Measurements from ENCODE around the gene ZC3H18. TPM values are rescaled to one million over a fixed set of nuclear protein-coding genes. Genes with fewer than 3 reads are reported as not detected.
"Not testable (repeated sequence)": the region's sequence is repeated elsewhere in the genome, so short reads cannot be mapped to it uniquely, and the experiment has no call there.

Gene ZC3H18
- polyA plus RNA-seq, 1 donor from 2014 or later: 12.8 TPM

DNA sequence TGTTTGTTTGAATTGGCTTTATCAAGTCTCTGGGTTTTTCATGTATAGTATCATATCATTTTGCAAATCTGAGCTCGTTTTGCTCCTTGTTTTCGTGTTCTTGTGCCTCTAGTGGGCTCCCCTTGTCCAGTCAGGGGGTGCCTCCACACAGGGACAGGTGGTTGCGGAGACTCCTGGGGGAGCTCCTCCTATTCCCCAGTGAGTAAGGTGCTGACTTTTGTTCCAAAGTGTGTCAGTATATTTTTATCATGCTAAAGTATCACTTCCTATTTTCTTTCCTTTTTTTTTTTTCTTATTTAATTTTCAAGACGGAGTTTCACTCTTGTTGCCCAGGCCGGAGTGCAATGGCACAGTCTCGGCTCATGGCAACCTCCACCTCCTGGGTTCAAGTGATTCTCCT, 37.9 kb downstream of the ZC3H18 start:
- Histone ChIP-seq H4K20me1 (ENCODE audit: insufficient read depth) (no peaks in the 10 kb centered on the region), H3K9me3 (ENCODE audit: low read length) (no peaks in the 10 kb centered on the region), H2AFZ (ENCODE audit: low read depth, low read length) (no peak overlapping the region), H3K9me2 (ENCODE audit: insufficient read depth, low read length) (no peaks in the 10 kb centered on the region), H3F3A (ENCODE audit: insufficient read depth, low read length, poor library complexity, severe bottlenecking) (no peaks in the 10 kb centered on the region), H3K4me3 (ENCODE audit: low read length) (no peak overlapping the region), H3K4me2 (ENCODE audit: low read length) (no peak overlapping the region), H3K27me3 (ENCODE audit: insufficient read depth, low read depth, low read length) (no peaks in the 10 kb centered on the region), H3K36me3 (ENCODE audit: insufficient read depth, low read length) (no peaks in the 10 kb centered on the region), H3K9ac (ENCODE audit: low read length) (no peak overlapping the region), H3K79me2 (replicated peaks; ENCODE audit: insufficient read depth, low read length) (no peaks in the 10 kb centered on the region), H3K27ac (ENCODE audit: low read length) (no peak overlapping the region)
- TF ChIP-seq EP300 (conservative IDR thresholded peaks at IDR 0.05; ENCODE audit: poor library complexity, severe bottlenecking): no peak
- no peak for TF ChIP-seq TAF1 (IDR thresholded peaks at IDR 0.05; ENCODE audit: low read depth)
- TF ChIP-seq POLR2AphosphoS5 (IDR thresholded peaks at IDR 0.05): no peak
- TF ChIP-seq, protein P1, sequence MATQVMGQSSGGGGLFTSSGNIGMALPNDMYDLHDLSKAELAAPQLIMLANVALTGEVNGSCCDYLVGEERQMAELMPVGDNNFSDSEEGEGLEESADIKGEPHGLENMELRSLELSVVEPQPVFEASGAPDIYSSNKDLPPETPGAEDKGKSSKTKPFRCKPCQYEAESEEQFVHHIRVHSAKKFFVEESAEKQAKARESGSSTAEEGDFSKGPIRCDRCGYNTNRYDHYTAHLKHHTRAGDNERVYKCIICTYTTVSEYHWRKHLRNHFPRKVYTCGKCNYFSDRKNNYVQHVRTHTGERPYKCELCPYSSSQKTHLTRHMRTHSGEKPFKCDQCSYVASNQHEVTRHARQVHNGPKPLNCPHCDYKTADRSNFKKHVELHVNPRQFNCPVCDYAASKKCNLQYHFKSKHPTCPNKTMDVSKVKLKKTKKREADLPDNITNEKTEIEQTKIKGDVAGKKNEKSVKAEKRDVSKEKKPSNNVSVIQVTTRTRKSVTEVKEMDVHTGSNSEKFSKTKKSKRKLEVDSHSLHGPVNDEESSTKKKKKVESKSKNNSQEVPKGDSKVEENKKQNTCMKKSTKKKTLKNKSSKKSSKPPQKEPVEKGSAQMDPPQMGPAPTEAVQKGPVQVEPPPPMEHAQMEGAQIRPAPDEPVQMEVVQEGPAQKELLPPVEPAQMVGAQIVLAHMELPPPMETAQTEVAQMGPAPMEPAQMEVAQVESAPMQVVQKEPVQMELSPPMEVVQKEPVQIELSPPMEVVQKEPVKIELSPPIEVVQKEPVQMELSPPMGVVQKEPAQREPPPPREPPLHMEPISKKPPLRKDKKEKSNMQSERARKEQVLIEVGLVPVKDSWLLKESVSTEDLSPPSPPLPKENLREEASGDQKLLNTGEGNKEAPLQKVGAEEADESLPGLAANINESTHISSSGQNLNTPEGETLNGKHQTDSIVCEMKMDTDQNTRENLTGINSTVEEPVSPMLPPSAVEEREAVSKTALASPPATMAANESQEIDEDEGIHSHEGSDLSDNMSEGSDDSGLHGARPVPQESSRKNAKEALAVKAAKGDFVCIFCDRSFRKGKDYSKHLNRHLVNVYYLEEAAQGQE (IDR thresholded peaks at IDR 0.05; ENCODE audit: borderline replicate concordance): no peak
- no peak for TF ChIP-seq SMC3 (conservative IDR thresholded peaks at IDR 0.05; ENCODE audit: poor library complexity)
- TF ChIP-seq, protein P2, sequence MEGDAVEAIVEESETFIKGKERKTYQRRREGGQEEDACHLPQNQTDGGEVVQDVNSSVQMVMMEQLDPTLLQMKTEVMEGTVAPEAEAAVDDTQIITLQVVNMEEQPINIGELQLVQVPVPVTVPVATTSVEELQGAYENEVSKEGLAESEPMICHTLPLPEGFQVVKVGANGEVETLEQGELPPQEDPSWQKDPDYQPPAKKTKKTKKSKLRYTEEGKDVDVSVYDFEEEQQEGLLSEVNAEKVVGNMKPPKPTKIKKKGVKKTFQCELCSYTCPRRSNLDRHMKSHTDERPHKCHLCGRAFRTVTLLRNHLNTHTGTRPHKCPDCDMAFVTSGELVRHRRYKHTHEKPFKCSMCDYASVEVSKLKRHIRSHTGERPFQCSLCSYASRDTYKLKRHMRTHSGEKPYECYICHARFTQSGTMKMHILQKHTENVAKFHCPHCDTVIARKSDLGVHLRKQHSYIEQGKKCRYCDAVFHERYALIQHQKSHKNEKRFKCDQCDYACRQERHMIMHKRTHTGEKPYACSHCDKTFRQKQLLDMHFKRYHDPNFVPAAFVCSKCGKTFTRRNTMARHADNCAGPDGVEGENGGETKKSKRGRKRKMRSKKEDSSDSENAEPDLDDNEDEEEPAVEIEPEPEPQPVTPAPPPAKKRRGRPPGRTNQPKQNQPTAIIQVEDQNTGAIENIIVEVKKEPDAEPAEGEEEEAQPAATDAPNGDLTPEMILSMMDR (IDR thresholded peaks at IDR 0.05; ENCODE audit: poor library complexity, severe bottlenecking): no peak
- no peak for TF ChIP-seq RAD21 (conservative IDR thresholded peaks at IDR 0.05)
- TF ChIP-seq MXI1 (conservative IDR thresholded peaks at IDR 0.05; ENCODE audit: poor library complexity, severe bottlenecking): no peak
- no peak for TF ChIP-seq EZH2 (IDR thresholded peaks at IDR 0.05; ENCODE audit: borderline replicate concordance, insufficient read depth, low read length, poor library complexity, severe bottlenecking)

- not testable (repeated sequence) for H4K20me1 ChIP-seq (ENCODE audit: insufficient read depth); H3K27me3 ChIP-seq (ENCODE audit: insufficient read depth, low read depth, low read length); H3K9me2 ChIP-seq (ENCODE audit: insufficient read depth, low read length); H3K4me3 ChIP-seq (ENCODE audit: low read length); H3F3A ChIP-seq (ENCODE audit: insufficient read depth, low read length, poor library complexity, severe bottlenecking); H3K4me2 ChIP-seq (ENCODE audit: low read length); H3K79me2 ChIP-seq (replicated peaks; ENCODE audit: insufficient read depth, low read length); H3K27ac ChIP-seq (ENCODE audit: low read length); H2AFZ ChIP-seq (ENCODE audit: low read depth, low read length); H3K9ac ChIP-seq (ENCODE audit: low read length); H3K36me3 ChIP-seq (ENCODE audit: insufficient read depth, low read length); H3K9me3 ChIP-seq (ENCODE audit: low read length)
Measured at GRCh38 chr16:88609426-88609825, 39.2 kb downstream of the ZC3H18 start.

DNA sequence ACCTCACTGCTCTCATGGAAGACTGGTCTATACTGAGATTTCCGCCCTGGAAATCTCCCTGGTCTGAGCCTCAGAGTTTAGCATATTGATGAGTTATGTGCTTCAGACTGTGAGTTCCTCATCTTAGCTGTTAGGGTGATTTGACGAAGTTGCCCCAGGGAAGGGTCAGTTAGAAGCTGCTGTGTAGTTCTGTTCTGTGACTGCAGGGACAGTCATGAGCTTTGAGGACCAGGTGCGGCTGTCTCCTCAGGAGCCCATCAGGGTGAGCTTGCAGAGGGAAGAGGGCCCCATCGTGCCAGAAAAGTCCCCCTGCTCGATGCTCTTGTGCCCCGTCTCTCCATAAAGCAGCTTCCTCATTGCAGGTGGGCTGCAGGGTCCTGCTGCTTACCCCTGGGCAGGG, 39.9 kb downstream of the ZC3H18 start:
- no peak overlapping the region for H3K4me2 ChIP-seq (ENCODE audit: low read length)
- H3K36me3 ChIP-seq (ENCODE audit: insufficient read depth, low read length): no peaks in the 10 kb centered on the region
- no peaks in the 10 kb centered on the region for H3K9me3 ChIP-seq (ENCODE audit: low read length)
- H3F3A ChIP-seq (ENCODE audit: insufficient read depth, low read length, poor library complexity, severe bottlenecking): no peaks in the 10 kb centered on the region
- no peaks in the 10 kb centered on the region for H3K9me2 ChIP-seq (ENCODE audit: insufficient read depth, low read length)
- no peak overlapping the region for H3K4me3 ChIP-seq (ENCODE audit: low read length)
- H3K9ac ChIP-seq (ENCODE audit: low read length): no peak overlapping the region
- no peak overlapping the region for H2AFZ ChIP-seq (ENCODE audit: low read depth, low read length)
- no peaks in the 10 kb centered on the region for H4K20me1 ChIP-seq (ENCODE audit: insufficient read depth)
- no peaks in the 10 kb centered on the region for H3K79me2 ChIP-seq (replicated peaks; ENCODE audit: insufficient read depth, low read length)
- no peaks in the 10 kb centered on the region for H3K27me3 ChIP-seq (ENCODE audit: insufficient read depth, low read depth, low read length)
- H3K27ac ChIP-seq (ENCODE audit: low read length): no peak overlapping the region
- TF ChIP-seq RAD21 (conservative IDR thresholded peaks at IDR 0.05) (no peak), EP300 (conservative IDR thresholded peaks at IDR 0.05; ENCODE audit: poor library complexity, severe bottlenecking) (no peak)
- TF ChIP-seq, protein P2 (IDR thresholded peaks at IDR 0.05; ENCODE audit: poor library complexity, severe bottlenecking): peak; percentile 13
